GM21381 (cell line): ENCODE measurements around the gene NEIL1.

Experiments
- ATAC-seq: cut with Tn5 transposase; IDR thresholded peaks from one replicate; pipeline ENCODE4 v1.9.1; 2021; ENCODE audit warnings: mild to moderate bottlenecking, moderate library complexity; ENCODE audit not compliant: unreplicated experiment

NEIL1 gene

GRCh38 chr15:75355369-75355768 lies 8.5 kb downstream of the NEIL1 start:
- ATAC-seq: no peak

- no peak for ATAC-seq
Observed at GRCh38 chr15:75356006-75356405, 9.2 kb downstream of the NEIL1 start.

- no peak for ATAC-seq
Observed at GRCh38 chr15:75356517-75356916, 9.7 kb downstream of the NEIL1 start.

GRCh38 chr15:75357976-75358673 lies 11.3 kb downstream of the NEIL1 start:
- ATAC-seq: no peak

GRCh38 chr15:75358771-75359536 lies 12.1 kb downstream of the NEIL1 start:
- no peak for ATAC-seq

- ATAC-seq: no peak
Observed at GRCh38 chr15:75359537-75360250, 12.9 kb downstream of the NEIL1 start.

- ATAC-seq: no peak
Observed at GRCh38 chr15:75360391-75360790, 13.6 kb downstream of the NEIL1 start.

- no peak for ATAC-seq
Observed at GRCh38 chr15:75360856-75361255, 14.0 kb downstream of the NEIL1 start.

GRCh38 chr15:75361361-75361988 lies 14.6 kb downstream of the NEIL1 start:
- no peak for ATAC-seq

- ATAC-seq: no peak
Observed at GRCh38 chr15:75361989-75362641, 15.3 kb downstream of the NEIL1 start.

GRCh38 chr15:75362642-75363249 lies 15.9 kb downstream of the NEIL1 start:
- ATAC-seq: no peak

GRCh38 chr15:75363786-75364185 lies 16.9 kb downstream of the NEIL1 start:
- ATAC-seq: no peak

GRCh38 chr15:75364881-75365280 lies 18.0 kb downstream of the NEIL1 start:
- no peak for ATAC-seq

GRCh38 chr15:75366163-75366562 lies 19.3 kb downstream of the NEIL1 start:
- no peak for ATAC-seq

GRCh38 chr15:75367006-75367405 lies 20.2 kb downstream of the NEIL1 start:
- no peak for ATAC-seq

GRCh38 chr15:75367406-75367912 lies 20.6 kb downstream of the NEIL1 start:
- no peak for ATAC-seq

- peak; percentile 83 for ATAC-seq
Observed at GRCh38 chr15:75367913-75368688, 21.3 kb downstream of the NEIL1 start, which contains the start of gene MAN2C1. TSS of gene MAN2C1 (minus strand) at chr15:75368607. CDS start at chr15:75368583, 24 bp downstream.

GRCh38 chr15:75368689-75369239 lies 21.9 kb downstream of the NEIL1 start:
- ATAC-seq: no peak
